GM23248 (cell line): ENCODE measurements around the gene TSPEAR. TPM values are rescaled to one million over a fixed set of nuclear protein-coding genes. Genes with fewer than 3 reads are reported as not detected.

ENCODE experiments used
- DNase-seq: peaks from one replicate; pipeline ENCODE4 v3.0.0-alpha.2; 2015
- H2AFZ ChIP-seq: fragments of 200-600 bp; sonication (generic); 2 replicates; pipeline ENCODE4 v1.6.1; 2016; ENCODE audit warnings: antibody characterized with exemption
- H3F3A ChIP-seq: fragments of 200-600 bp; sonication (generic); 2 replicates; pipeline ENCODE4 v1.6.1; 2016; ENCODE audit warnings: mild to moderate bottlenecking, antibody characterized with exemption, mixed run types; ENCODE audit not compliant: insufficient read depth
- H3K27ac ChIP-seq: fragments of 200-600 bp; sonication (generic); 2 replicates; pipeline ENCODE4 v1.5.1; 2016; ENCODE audit warnings: mild to moderate bottlenecking
- H3K27me3 ChIP-seq: fragments of 200-600 bp; sonication (generic); replicated peaks from 2 replicates; pipeline ENCODE4 v1.6.1; 2016; ENCODE audit warnings: mild to moderate bottlenecking; ENCODE audit not compliant: insufficient read depth
- H3K36me3 ChIP-seq: fragments of 200-600 bp; sonication (generic); 2 replicates; pipeline ENCODE4 v1.6.1; 2016; ENCODE audit warnings: low read depth, mild to moderate bottlenecking
- H3K4me1 ChIP-seq: fragments of 200-600 bp; sonication (generic); 2 replicates; pipeline ENCODE4 v1.6.1; 2016; ENCODE audit warnings: mild to moderate bottlenecking; ENCODE audit not compliant: insufficient read depth
- H3K4me2 ChIP-seq: fragments of 200-600 bp; sonication (generic); one replicate; pipeline ENCODE4 v1.6.1; 2016; ENCODE audit warnings: mild to moderate bottlenecking; ENCODE audit not compliant: unreplicated experiment
- H3K4me3 ChIP-seq: fragments of 200-600 bp; sonication (generic); 2 replicates; pipeline ENCODE4 v1.5.1; 2016; ENCODE audit warnings: mild to moderate bottlenecking
- H3K79me2 ChIP-seq: fragments of 200-600 bp; sonication (generic); 2 replicates; pipeline ENCODE4 v1.6.1; 2016; ENCODE audit warnings: mild to moderate bottlenecking; ENCODE audit not compliant: insufficient read depth
- H3K9ac ChIP-seq: fragments of 200-600 bp; sonication (generic); 2 replicates; pipeline ENCODE4 v1.6.1; 2016; ENCODE audit warnings: mild to moderate bottlenecking
- H3K9me2 ChIP-seq: fragments of 200-600 bp; sonication (generic); 2 replicates; pipeline ENCODE4 v1.6.1; 2016; ENCODE audit warnings: mixed run types, mild to moderate bottlenecking, moderate library complexity; ENCODE audit not compliant: insufficient read depth
- H3K9me3 ChIP-seq: fragments of 200-600 bp; sonication (generic); one replicate; pipeline ENCODE4 v1.6.1; 2017; ENCODE audit warnings: low read depth
- H4K20me1 ChIP-seq: fragments of 200-600 bp; sonication (generic); 2 replicates; pipeline ENCODE4 v1.6.0; 2016; ENCODE audit not compliant: insufficient read depth
- EZH2 ChIP-seq: fragments of 200-600 bp; sonication (generic); IDR thresholded peaks from 2 replicates; pipeline ENCODE4 v1.6.1; 2018; ENCODE audit warnings: antibody characterized with exemption, mild to moderate bottlenecking; ENCODE audit not compliant: insufficient read depth, poor library complexity, severe bottlenecking
- EZH2phosphoT487 ChIP-seq: fragments of 200-600 bp; sonication (generic); IDR thresholded peaks from 2 replicates; pipeline ENCODE4 v1.6.1; 2018; ENCODE audit warnings: antibody characterized with exemption, moderate library complexity, mild to moderate bottlenecking, low read depth; ENCODE audit not compliant: insufficient read depth
- WGBS, 2 experiments: methylation state at CpG; one replicate each; pipeline ENCODE4 v1.1.6; 2015 to 2017; ENCODE audit warnings: low lambda C conversion rate in 2 of 2, low coverage in 1 of 2; ENCODE audit errors: missing lambda C conversion rate in 2 of 2; 5-methylcytosine and 5-hydroxymethylcytosine counted together
- in situ Hi-C: fragments of 300-500 bp; cut with MboI; formaldehyde crosslinking; loops from 2 replicates; pipeline ENCODE4 v1.15.0; 2020
- polyA plus RNA-seq: library from polyadenylated mRNA; unstranded; fragments of >200 nt; fragmentation: Nextera tagmentation; extraction: Ambion mirVana; gene quantifications from 2 replicates; pipeline ENCODE4 v1.2.1, GENCODE V29; 2016
- total RNA-seq: library from RNA; depleted of rRNA; stranded (reverse); fragments of >200 nt; shearing (Covaris generic); gene quantifications from 2 replicates; pipeline ENCODE4 v1.2.3, GENCODE V29; 2014

Gene TSPEAR
- total and polyA plus RNA-seq, 2 experiments from 2014 or later, result not detected

- Histone ChIP-seq H3K9me2 (no peaks in the 10 kb centered on the region), H3K9ac (no peak overlapping the region), H3K9me3 (no peaks in the 10 kb centered on the region), H3K27ac (no peak overlapping the region), H3K36me3 (no peaks in the 10 kb centered on the region), H2AFZ (no peak overlapping the region), H3F3A (no peaks in the 10 kb centered on the region), H3K4me3 (no peak overlapping the region), H3K4me1 (no peaks in the 10 kb centered on the region), H3K4me2 (no peak overlapping the region), H3K27me3 (peaks cover 3% of the 10 kb centered on the region; the same call in 1 of the 2 replicates), H3K79me2 (no peaks in the 10 kb centered on the region), H4K20me1 (no peaks in the 10 kb centered on the region)
- in situ Hi-C loops, result loop anchor here (25.0 kb wide), 1 partner anchor 415 kb away; the partner anchor contains the start of gene SLX9
- WGBS, 2 experiments, result 72 to 75% methylated on average over 26 to 33 of the region's 33 CpGs
- TF ChIP-seq EZH2 (no peak), EZH2phosphoT487 (no peak)
- DNase-seq, result no peak
Observed at GRCh38 chr21:44521928-44522752, 189.2 kb downstream of the TSPEAR start.

- no peak overlapping the region for H3K4me2 ChIP-seq
- H2AFZ ChIP-seq, result no peak overlapping the region
- no peak overlapping the region for H3K4me3 ChIP-seq
- no peaks in the 10 kb centered on the region for H3K79me2 ChIP-seq
- WGBS, 2 experiments, result 68 to 69% methylated on average over 16 to 22 of the region's 22 CpGs
- H3K36me3 ChIP-seq, result no peaks in the 10 kb centered on the region
- peaks cover 3% of the 10 kb centered on the region; the same call in 1 of the 2 replicates for H3K27me3 ChIP-seq
- DNase-seq, result no peak
- in situ Hi-C loops, result loop anchor here (25.0 kb wide), 1 partner anchor 416 kb away; the partner anchor contains the start of gene SLX9
- no peak for TF ChIP-seq EZH2phosphoT487
- no peak for TF ChIP-seq EZH2
- H3K4me1 ChIP-seq, result no peaks in the 10 kb centered on the region
- no peak overlapping the region for H3K27ac ChIP-seq
- H3K9me3 ChIP-seq, result no peaks in the 10 kb centered on the region
- H3K9ac ChIP-seq, result no peak overlapping the region
- no peaks in the 10 kb centered on the region for H3F3A ChIP-seq
- H4K20me1 ChIP-seq, result no peaks in the 10 kb centered on the region
- H3K9me2 ChIP-seq, result no peaks in the 10 kb centered on the region
Observed at GRCh38 chr21:44521301-44521927, 190.0 kb downstream of the TSPEAR start.

GRCh38 chr21:44520326-44521300 is 190.8 kb downstream of the TSPEAR start:
- H3K9me2 ChIP-seq, result no peaks in the 10 kb centered on the region

More at GRCh38 chr21:44520326-44521300, 190.8 kb downstream of the TSPEAR start:
- Histone ChIP-seq H2AFZ (no peak overlapping the region), H3K9ac (no peak overlapping the region), H3K9me3 (no peaks in the 10 kb centered on the region), H3K27ac (no peak overlapping the region), H3K27me3 (peaks cover 3% of the 10 kb centered on the region; the same call in 1 of the 2 replicates), H3K4me2 (no peak overlapping the region), H4K20me1 (no peaks in the 10 kb centered on the region), H3K79me2 (no peaks in the 10 kb centered on the region), H3F3A (no peaks in the 10 kb centered on the region), H3K4me1 (no peaks in the 10 kb centered on the region), H3K36me3 (no peaks in the 10 kb centered on the region), H3K4me3 (no peak overlapping the region)
- in situ Hi-C loops, result loop anchor here (25.0 kb wide), 1 partner anchor 417 kb away; the partner anchor contains the start of gene SLX9
- no peak for DNase-seq
- TF ChIP-seq EZH2, result no peak
- TF ChIP-seq EZH2phosphoT487, result no peak
- 52 to 56% methylated on average over 29 to 31 of the region's 31 CpGs for WGBS, 2 experiments
